Endothelial cell of umbilical vein (primary cell): ENCODE results near the gene GNB1. TPM values are rescaled to one million over a fixed set of nuclear protein-coding genes. Genes with fewer than 3 reads are reported as not detected.

ENCODE experiments used
- BruUV-seq: library from RNA; stranded (reverse); fragments of 400-500 nt; replicated peaks from 2 replicates; lab custom pipeline; 2021; lab: Mats Ljungman, UMichigan
- CTCF ChIA-PET: fragments of 300-600, 350-600 bp; sonication (Branson Sonifier 250); formaldehyde crosslinking; loops from one replicate; lab custom pipeline; 2021; ENCODE audit warnings: antibody characterized with exemption, inconsistent platforms; lab: Charles Lee
- POLR2A ChIA-PET: fragments of 300-600, 350-600 bp; sonication (Branson Sonifier 250); formaldehyde crosslinking; loops from one replicate; lab custom pipeline; 2021; ENCODE audit warnings: antibody characterized with exemption, inconsistent platforms; lab: Charles Lee
- DNase-seq: peaks from one replicate; pipeline ENCODE4 v3.0.0-alpha.2; 2011; ENCODE audit warnings: low read depth, low spot score
- FAIRE-seq: peaks from 2 replicates; lab custom pipeline; 2011; peaks lifted over from hg19 to GRCh38; lab: Jason Lieb, UNC
- H2AFZ ChIP-seq: 2 replicates; pipeline ENCODE4 v1.6.0; 2012; ENCODE audit warnings: low read depth, low read length, control low read depth, inconsistent platforms
- H3K27ac ChIP-seq: 2 replicates; pipeline ENCODE4 v1.5.1; 2011; ENCODE audit warnings: low read depth, mild to moderate bottlenecking, control low read depth, low read length, moderate library complexity; ENCODE audit not compliant: insufficient read depth
- H3K27me3 ChIP-seq, 2 experiments: 2 replicates each; pipeline versions ENCODE4 v1.6.0 to v1.6.1; 2011; ENCODE audit warnings: low read length in 2 of 2, mixed read lengths in 1 of 2; ENCODE audit not compliant: control insufficient read depth in 2 of 2, insufficient read depth in 2 of 2
- H3K36me3 ChIP-seq, 2 experiments: 2 replicates in 1 of 2; 3 replicates in 1 of 2; pipeline ENCODE4 v1.5.1; 2011; ENCODE audit warnings: low read length in 2 of 2, mild to moderate bottlenecking in 1 of 2, moderate library complexity in 1 of 2; ENCODE audit not compliant: control insufficient read depth in 2 of 2, insufficient read depth in 2 of 2; ENCODE audit errors: extremely low read depth in 1 of 2
- H3K4me1 ChIP-seq: 3 replicates; pipeline ENCODE4 v1.5.1; 2011; ENCODE audit warnings: mild to moderate bottlenecking, low read length; ENCODE audit not compliant: control insufficient read depth, insufficient read depth; ENCODE audit errors: extremely low read depth
- H3K4me2 ChIP-seq: 2 replicates; pipeline ENCODE4 v1.6.1; 2011; ENCODE audit warnings: low read length, control low read depth, mixed read lengths; ENCODE audit not compliant: insufficient read depth
- H3K4me3 ChIP-seq, 3 experiments: fragments of 200-600 bp in 1 of 3; sonication (generic), shearing (Covaris generic) in 1 of 3; replicated peaks in 1 of 3; 2 replicates each; pipeline ENCODE4 v1.5.1; 2011 to 2016; ENCODE audit warnings: control low read depth in 3 of 3, low read length in 3 of 3, mild to moderate bottlenecking in 2 of 3, inconsistent platforms in 1 of 3, low read depth in 1 of 3, moderate library complexity in 1 of 3; ENCODE audit not compliant: insufficient read depth in 1 of 3
- H3K79me2 ChIP-seq: 2 replicates; pipeline ENCODE4 v1.6.0; 2012; ENCODE audit warnings: low read length, inconsistent platforms; ENCODE audit not compliant: control insufficient read depth, insufficient read depth
- H3K9ac ChIP-seq: replicated peaks from 2 replicates; pipeline ENCODE3; 2011; ENCODE audit warnings: low read length, control low read depth; ENCODE audit not compliant: insufficient read depth; ENCODE audit errors: extremely low read depth
- H3K9me1 ChIP-seq: replicated peaks from 3 replicates; pipeline ENCODE4 v1.6.0; 2011; ENCODE audit warnings: mild to moderate bottlenecking, low read length; ENCODE audit not compliant: control insufficient read depth, insufficient read depth; ENCODE audit errors: extremely low read depth
- H3K9me3 ChIP-seq: replicated peaks from 2 replicates; pipeline ENCODE4 v1.5.1; 2012; ENCODE audit warnings: low read length, inconsistent platforms; ENCODE audit not compliant: control insufficient read depth, insufficient read depth
- H4K20me1 ChIP-seq: replicated peaks from 2 replicates; pipeline ENCODE3; 2011; ENCODE audit warnings: mild to moderate bottlenecking, low read length; ENCODE audit not compliant: control insufficient read depth, insufficient read depth; ENCODE audit errors: extremely low read depth
- EZH2 ChIP-seq: IDR thresholded peaks from 2 replicates; pipeline ENCODE4 v1.6.1; 2012; ENCODE audit warnings: borderline replicate concordance, low read depth, mild to moderate bottlenecking, moderate library complexity, low read length, inconsistent platforms; ENCODE audit not compliant: severe bottlenecking
- FOS ChIP-seq: IDR thresholded peaks from 2 replicates; pipeline ENCODE4 v1.6.1; 2011; ENCODE audit warnings: mild to moderate bottlenecking, low read length, moderate library complexity, borderline replicate concordance; ENCODE audit not compliant: insufficient read depth
- GATA2 ChIP-seq: IDR thresholded peaks from 2 replicates; pipeline ENCODE4 v1.7.0; 2011; ENCODE audit warnings: low read depth, mild to moderate bottlenecking, moderate library complexity, mixed read lengths, low read length; ENCODE audit not compliant: insufficient read length, insufficient read depth
- JUN ChIP-seq: IDR thresholded peaks from 2 replicates; pipeline ENCODE4 v1.6.1; 2011; ENCODE audit warnings: borderline replicate concordance, low read depth; ENCODE audit not compliant: insufficient read length, insufficient read depth
- MYC ChIP-seq: IDR thresholded peaks from one replicate; pipeline ENCODE4 v1.6.1; 2011; ENCODE audit warnings: mild to moderate bottlenecking, low read depth, low read length
- POLR2A ChIP-seq: IDR thresholded peaks from 2 replicates; pipeline ENCODE4 v1.6.1; 2012; ENCODE audit warnings: low read depth, mild to moderate bottlenecking, control low read depth, low read length
- POLR2AphosphoS5 ChIP-seq: IDR thresholded peaks from 2 replicates; pipeline ENCODE4 v1.6.1; 2012; ENCODE audit warnings: low read depth, mild to moderate bottlenecking, control low read depth, low read length, moderate library complexity; ENCODE audit not compliant: insufficient read depth
- dilution Hi-C: fragments of 300-500 bp; cut with MboI; formaldehyde crosslinking; loops from one replicate; pipeline ENCODE4 v1.15.0; 2019; ENCODE audit warnings: low sequenced_read_pairs; ENCODE audit not compliant: extremely low pct_ligation_motif_present
- intact Hi-C: fragments of 100-400 bp; cut with micrococcal nuclease; formaldehyde crosslinking; loops from one replicate; pipeline ENCODE4 v1.10.0; 2022
- polyA plus RNA-seq, 4 experiments: library from polyadenylated mRNA; depleted of rRNA in 3 of 4; stranded (reverse) in 3 of 4; unstranded in 1 of 4; fragments of >200 nt; gene quantifications; 2 replicates each; pipeline versions ENCODE4 v1.2.1 to v1.2.3, GENCODE V29; 2011 to 2012; ENCODE audit warnings: missing spikeins in 1 of 4
- total RNA-seq: library from RNA; stranded (reverse); gene quantifications from 2 replicates; pipeline ENCODE4 v1.2.3, GENCODE V29; 2021
- TF ChIP-seq, protein P1 (sequence below): IDR thresholded peaks from 2 replicates; pipeline ENCODE4 v1.6.1; 2011; ENCODE audit not compliant: insufficient read depth, insufficient read length
- TF ChIP-seq, protein P2 (sequence below), 2 donors: IDR thresholded peaks; 1 replicate in 1 of 2; 2 replicates in 1 of 2; pipeline ENCODE4 v1.5.1; 2011; ENCODE audit warnings: low read length in 2 of 2, mild to moderate bottlenecking in 2 of 2, moderate library complexity in 2 of 2, control low read depth in 1 of 2, inconsistent platforms in 1 of 2, low read depth in 1 of 2; ENCODE audit not compliant: insufficient read depth in 1 of 2; ENCODE audit errors: extremely low read depth in 1 of 2

GNB1 gene
- total and polyA plus RNA-seq, 2 donors (not counting 3 experiments of a cell fraction or from before 2014, with no cell fraction given) = 501 to 529 TPM

DNA sequence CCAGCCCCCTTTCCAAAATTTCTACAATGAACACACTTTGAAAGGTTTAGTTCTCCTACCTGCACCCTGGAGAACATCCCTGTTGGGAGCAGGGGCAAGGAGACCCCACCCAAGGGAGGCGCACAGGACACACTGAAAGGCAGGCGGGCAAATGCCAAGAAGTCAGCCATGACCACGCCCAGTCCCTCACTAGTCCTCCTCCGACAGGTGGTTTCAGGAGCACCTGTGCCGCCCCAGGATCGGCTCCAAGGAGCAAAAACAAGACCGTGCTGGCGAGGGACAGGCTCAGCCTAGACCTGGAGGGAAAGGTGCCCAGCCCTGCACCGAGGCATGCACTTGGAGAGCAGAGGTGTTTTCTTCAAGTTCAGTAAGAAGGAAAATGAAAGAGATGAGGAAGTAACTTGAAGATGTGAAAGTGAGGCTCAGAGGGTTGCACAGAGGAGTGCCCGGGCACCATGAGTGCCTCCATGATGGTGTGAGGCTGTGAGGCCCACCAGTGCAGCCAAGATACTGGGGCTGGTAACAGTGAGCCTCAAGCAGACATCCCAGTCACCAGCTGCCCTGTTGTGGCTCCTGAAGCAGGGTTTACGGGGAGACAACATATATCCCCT is 93.1 kb downstream of the GNB1 start:
- no peaks in the 10 kb centered on the region for H3K4me1 ChIP-seq
- ChIA-PET POLR2A (no interaction called here), CTCF (interaction anchor here (0.9 to 1.2 kb wide), 3 partner anchors 10 to 108 kb away, joined by 3 to 5 read pairs (median 4); no protein-coding TSS in a partner anchor)
- H3K36me3 ChIP-seq = peaks cover 29 to 47% of the 10 kb centered on the region in 2 experiments
- no peak overlapping the region for H2AFZ ChIP-seq
- no peak for TF ChIP-seq MYC
- TF ChIP-seq, protein P1, sequence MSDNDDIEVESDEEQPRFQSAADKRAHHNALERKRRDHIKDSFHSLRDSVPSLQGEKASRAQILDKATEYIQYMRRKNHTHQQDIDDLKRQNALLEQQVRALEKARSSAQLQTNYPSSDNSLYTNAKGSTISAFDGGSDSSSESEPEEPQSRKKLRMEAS = no peak
- TF ChIP-seq EZH2 = no peak
- TF ChIP-seq POLR2AphosphoS5 = no peak
- no peak for TF ChIP-seq FOS
- no peak for TF ChIP-seq POLR2A
- no peaks in the 10 kb centered on the region for H3K9me1 ChIP-seq
- H4K20me1 ChIP-seq = peaks cover 5% of the 10 kb centered on the region
- H3K4me2 ChIP-seq = no peak overlapping the region
- BruUV-seq = no TSS peak
- no peak for FAIRE-seq
- peaks cover 72% of the 10 kb centered on the region for H3K79me2 ChIP-seq
- no peak overlapping the region for H3K4me3 ChIP-seq
- no peak for DNase-seq
- H3K9me3 ChIP-seq = no peaks in the 10 kb centered on the region
- dilution Hi-C loops = no loop called here
- no peak overlapping the region for H3K27ac ChIP-seq
- intact Hi-C loops = no loop called here
- no peaks in the 10 kb centered on the region for H3K27me3 ChIP-seq
- no peak overlapping the region for H3K9ac ChIP-seq

DNA sequence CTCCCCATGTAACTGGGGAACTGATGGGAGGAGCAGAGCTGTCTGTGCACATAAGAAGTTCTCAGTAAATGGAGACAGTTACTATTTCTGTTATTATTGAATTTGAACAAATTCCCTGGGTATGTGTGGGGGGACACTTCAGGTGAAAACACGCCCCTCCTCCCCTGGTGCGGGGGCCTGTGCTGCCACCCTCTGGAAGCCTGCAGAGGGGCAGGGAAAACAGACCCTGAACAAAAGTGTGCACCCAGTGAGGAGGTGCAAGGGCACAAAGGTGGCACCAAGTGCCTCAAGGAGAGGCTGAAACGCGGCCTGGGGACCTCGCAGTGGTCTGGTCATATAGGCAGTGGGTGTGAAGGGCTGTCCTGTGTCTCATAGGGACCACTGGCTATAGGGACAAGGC is 94.4 kb downstream of the GNB1 start:
- H4K20me1 ChIP-seq = peaks cover 3% of the 10 kb centered on the region
- peaks cover 25 to 52% of the 10 kb centered on the region in 2 experiments for H3K36me3 ChIP-seq
- CTCF ChIA-PET = no interaction called here
- H3K27ac ChIP-seq = no peak overlapping the region
- H3K4me3 ChIP-seq = no peak overlapping the region
- DNase-seq = no peak
- H3K9me3 ChIP-seq = no peaks in the 10 kb centered on the region
- H2AFZ ChIP-seq = no peak overlapping the region
- no peak for FAIRE-seq
- H3K27me3 ChIP-seq = no peaks in the 10 kb centered on the region
- TF ChIP-seq, protein P2, sequence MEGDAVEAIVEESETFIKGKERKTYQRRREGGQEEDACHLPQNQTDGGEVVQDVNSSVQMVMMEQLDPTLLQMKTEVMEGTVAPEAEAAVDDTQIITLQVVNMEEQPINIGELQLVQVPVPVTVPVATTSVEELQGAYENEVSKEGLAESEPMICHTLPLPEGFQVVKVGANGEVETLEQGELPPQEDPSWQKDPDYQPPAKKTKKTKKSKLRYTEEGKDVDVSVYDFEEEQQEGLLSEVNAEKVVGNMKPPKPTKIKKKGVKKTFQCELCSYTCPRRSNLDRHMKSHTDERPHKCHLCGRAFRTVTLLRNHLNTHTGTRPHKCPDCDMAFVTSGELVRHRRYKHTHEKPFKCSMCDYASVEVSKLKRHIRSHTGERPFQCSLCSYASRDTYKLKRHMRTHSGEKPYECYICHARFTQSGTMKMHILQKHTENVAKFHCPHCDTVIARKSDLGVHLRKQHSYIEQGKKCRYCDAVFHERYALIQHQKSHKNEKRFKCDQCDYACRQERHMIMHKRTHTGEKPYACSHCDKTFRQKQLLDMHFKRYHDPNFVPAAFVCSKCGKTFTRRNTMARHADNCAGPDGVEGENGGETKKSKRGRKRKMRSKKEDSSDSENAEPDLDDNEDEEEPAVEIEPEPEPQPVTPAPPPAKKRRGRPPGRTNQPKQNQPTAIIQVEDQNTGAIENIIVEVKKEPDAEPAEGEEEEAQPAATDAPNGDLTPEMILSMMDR (IDR thresholded peaks at IDR 0.05; ENCODE audit: extremely low read depth in 1 of 2, insufficient read depth in 1 of 2, low read depth in 1 of 2, low read length in 2 of 2) = no peak
- no peak for TF ChIP-seq EZH2
- no peak for TF ChIP-seq JUN
- no peak for TF ChIP-seq FOS
- no peak for TF ChIP-seq POLR2A
- TF ChIP-seq MYC = no peak
- TF ChIP-seq, protein P1 = no peak
- no peak for TF ChIP-seq GATA2
- no peak for TF ChIP-seq POLR2AphosphoS5
- H3K4me1 ChIP-seq = no peaks in the 10 kb centered on the region
- no peaks in the 10 kb centered on the region for H3K9me1 ChIP-seq
- no TSS peak for BruUV-seq
- H3K9ac ChIP-seq = no peak overlapping the region
- intact Hi-C loops = no loop called here
- H3K4me2 ChIP-seq = no peak overlapping the region
- dilution Hi-C loops = no loop called here
- H3K79me2 ChIP-seq = peaks cover 62% of the 10 kb centered on the region
- POLR2A ChIA-PET = no interaction called here
